Stomach smooth muscle (tissue), 2 donors: ENCODE results near the gene FRRS1.

Source experiments
- H3K27ac ChIP-seq: one replicate; pipeline ENCODE4 v1.7.0; 2013; ENCODE audit warnings: mild to moderate bottlenecking, low read length, inconsistent platforms
- H3K27me3 ChIP-seq, 2 donors: one replicate each; pipeline ENCODE4 v1.7.0; 2013; ENCODE audit warnings: low read length in 2 of 2; ENCODE audit not compliant: insufficient read depth in 2 of 2, control insufficient read depth in 1 of 2
- H3K36me3 ChIP-seq, 2 donors: one replicate each; pipeline ENCODE4 v1.7.0; 2013; ENCODE audit warnings: low read length in 2 of 2; ENCODE audit not compliant: control insufficient read depth in 2 of 2, insufficient read depth in 2 of 2
- H3K4me1 ChIP-seq: one replicate; pipeline ENCODE4 v1.7.0; 2013; ENCODE audit warnings: low read length; ENCODE audit not compliant: control insufficient read depth, insufficient read depth
- H3K4me3 ChIP-seq, 2 donors: one replicate each; pipeline ENCODE4 v1.7.0; 2013; ENCODE audit warnings: low read length in 2 of 2
- H3K9ac ChIP-seq, 2 donors: one replicate each; pipeline ENCODE4 v1.7.0; 2013; ENCODE audit warnings: low read length in 2 of 2, mild to moderate bottlenecking in 1 of 2
- H3K9me3 ChIP-seq, 2 donors: one replicate each; pipeline ENCODE4 v1.7.0; 2013; ENCODE audit warnings: low read length in 2 of 2; ENCODE audit not compliant: control insufficient read depth in 2 of 2
- donor health status: healthy.
- donor health status: Pancreatic carcinoma.

The FRRS1 gene

DNA sequence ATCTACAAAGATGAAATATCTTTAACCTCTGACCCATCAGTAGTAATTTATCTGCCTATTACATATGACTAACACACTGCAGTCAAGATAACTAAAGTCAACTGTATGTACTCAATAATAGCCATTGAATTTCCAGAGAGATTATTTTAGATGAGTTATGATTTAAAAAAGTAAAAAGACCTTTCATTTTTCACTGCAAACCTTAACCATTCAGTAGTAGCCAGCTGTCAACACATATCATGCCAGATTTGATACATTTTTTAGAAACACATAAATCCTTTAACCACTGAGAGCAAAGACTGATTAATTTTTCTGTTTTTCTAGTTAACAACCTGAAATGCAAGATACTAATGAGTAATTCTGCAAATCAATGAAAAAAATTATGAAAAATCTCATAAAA, 89.6 kb downstream of the FRRS1 start:
- Histone ChIP-seq H3K9ac (no peak overlapping the region), H3K4me3 (no peak overlapping the region), H3K27me3 (no peaks in the 10 kb centered on the region), H3K9me3 (no peaks in the 10 kb centered on the region), H3K27ac (no peak overlapping the region), H3K36me3 (no peaks in the 10 kb centered on the region), H3K4me1 (no peaks in the 10 kb centered on the region)

DNA sequence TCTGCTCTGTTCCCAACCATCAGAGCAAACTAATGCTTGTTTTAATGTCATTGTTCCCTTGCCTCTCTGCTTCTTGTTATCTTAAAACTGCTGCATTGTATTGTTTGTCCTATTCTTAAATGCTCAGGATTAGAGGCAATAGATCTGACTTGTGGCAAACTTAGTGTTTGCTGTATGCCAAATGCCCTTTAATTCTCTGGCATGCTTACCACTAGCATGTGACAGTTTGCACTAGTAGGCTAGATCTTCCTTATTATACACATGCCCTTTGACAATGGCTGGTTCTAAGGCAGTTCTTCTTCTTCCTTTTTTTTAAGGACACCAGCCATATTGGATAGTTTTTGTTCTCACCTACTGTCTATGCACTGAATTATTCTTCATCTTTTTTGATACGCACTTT, 90.4 kb downstream of the FRRS1 start:
- Histone ChIP-seq H3K4me1 (no peaks in the 10 kb centered on the region), H3K9ac (no peak overlapping the region)

DNA sequence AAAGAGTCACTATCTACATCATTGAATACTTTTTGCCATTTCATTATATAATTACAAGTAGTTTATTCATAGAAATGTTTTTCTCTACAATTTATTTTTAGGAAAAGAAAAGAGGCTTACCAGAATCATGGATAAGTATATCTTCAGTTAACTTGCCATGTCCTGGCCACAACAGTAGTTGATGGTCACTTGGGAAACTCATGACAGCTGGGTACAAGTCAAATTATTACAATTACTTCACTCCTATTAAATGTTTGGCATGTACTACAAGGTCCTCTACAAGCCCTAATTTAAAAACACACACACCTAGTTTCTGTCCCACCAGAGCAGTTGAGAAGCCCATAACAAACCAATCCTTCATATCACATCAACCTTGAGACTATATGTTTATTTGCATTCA, 91.1 kb downstream of the FRRS1 start:
- no peak overlapping the region for H3K4me3 ChIP-seq
- H3K4me1 ChIP-seq: no peaks in the 10 kb centered on the region
- no peaks in the 10 kb centered on the region for H3K9me3 ChIP-seq
- no peaks in the 10 kb centered on the region for H3K36me3 ChIP-seq
- H3K27ac ChIP-seq: no peak overlapping the region
- H3K9ac ChIP-seq: no peak overlapping the region
- no peaks in the 10 kb centered on the region for H3K27me3 ChIP-seq

More for the DNA sequence above, 90.4 kb downstream of the FRRS1 start:
- H3K27me3 ChIP-seq: no peaks in the 10 kb centered on the region
- H3K4me3 ChIP-seq: no peak overlapping the region
- no peak overlapping the region for H3K27ac ChIP-seq
- H3K36me3 ChIP-seq: no peaks in the 10 kb centered on the region
- no peaks in the 10 kb centered on the region for H3K9me3 ChIP-seq

DNA sequence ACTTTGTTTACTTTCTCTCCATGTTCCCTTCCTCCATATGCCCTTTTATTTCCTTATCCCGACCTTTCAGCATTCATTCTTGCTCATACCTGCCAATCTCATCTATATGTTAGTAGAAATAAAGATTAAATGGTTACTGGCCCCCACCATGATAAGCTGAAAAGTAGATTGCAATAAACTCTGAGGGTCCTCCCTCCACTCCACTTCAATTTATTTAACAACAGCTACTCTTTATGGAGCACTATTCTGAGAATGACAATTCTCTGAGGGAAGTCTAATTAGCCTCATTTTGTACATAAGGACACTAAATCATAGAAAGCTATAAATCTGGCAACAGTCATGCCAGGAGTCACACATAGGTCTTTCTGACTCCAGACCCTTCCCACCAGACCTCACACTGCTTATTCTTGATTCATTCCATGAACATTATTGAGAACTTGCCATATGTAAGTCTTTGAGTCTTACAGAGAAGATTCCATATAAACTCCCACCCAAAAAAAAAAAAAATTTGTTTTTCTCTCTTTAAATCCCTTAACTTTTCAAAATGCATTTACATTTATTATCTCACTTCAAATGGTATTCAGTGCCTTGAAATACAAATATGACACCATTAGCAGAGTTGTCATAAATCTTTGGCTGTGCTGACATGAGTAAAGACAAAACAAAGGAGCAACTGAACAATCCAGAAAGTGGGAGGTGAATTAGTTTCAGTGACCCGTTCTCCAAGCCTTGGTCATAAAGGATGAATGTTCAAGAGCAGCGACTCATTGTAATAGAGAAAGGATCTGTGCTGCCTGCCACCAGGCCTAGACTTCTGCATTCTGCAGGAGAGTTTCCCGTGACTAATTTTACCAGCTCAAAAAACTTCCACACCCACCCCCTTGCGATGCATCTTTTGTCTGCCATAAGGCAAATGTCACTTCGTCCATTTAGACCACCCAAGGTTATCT, 92.0 kb downstream of the FRRS1 start:
- H3K9ac ChIP-seq: no peak overlapping the region
- no peaks in the 10 kb centered on the region for H3K27me3 ChIP-seq
- H3K36me3 ChIP-seq: no peaks in the 10 kb centered on the region
- no peaks in the 10 kb centered on the region for H3K4me1 ChIP-seq
- no peaks in the 10 kb centered on the region for H3K9me3 ChIP-seq
- H3K27ac ChIP-seq: no peak overlapping the region
- no peak overlapping the region for H3K4me3 ChIP-seq

DNA sequence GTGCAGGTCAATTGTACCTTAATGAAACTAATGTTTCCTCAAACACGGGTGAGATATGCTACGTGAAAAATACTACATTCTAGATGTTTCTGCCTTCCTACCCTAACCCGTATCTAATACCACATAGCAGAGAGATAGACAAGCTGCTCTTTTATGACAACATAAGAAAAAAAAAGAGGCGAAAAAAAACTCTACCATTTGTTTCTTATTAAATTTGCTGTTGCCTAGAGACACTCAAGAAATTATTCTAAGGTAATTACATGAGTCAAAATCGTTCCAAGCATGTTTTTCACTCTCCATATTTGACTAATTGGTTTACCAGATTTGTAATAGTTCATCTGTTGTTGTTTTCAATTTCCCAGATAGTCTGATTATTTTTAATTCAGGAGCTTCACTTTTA, 93.1 kb downstream of the FRRS1 start:
- Histone ChIP-seq H3K9ac (no peak overlapping the region), H3K27ac (no peak overlapping the region), H3K4me3 (no peak overlapping the region), H3K27me3 (no peaks in the 10 kb centered on the region), H3K36me3 (no peaks in the 10 kb centered on the region), H3K9me3 (no peaks in the 10 kb centered on the region), H3K4me1 (no peaks in the 10 kb centered on the region)

DNA sequence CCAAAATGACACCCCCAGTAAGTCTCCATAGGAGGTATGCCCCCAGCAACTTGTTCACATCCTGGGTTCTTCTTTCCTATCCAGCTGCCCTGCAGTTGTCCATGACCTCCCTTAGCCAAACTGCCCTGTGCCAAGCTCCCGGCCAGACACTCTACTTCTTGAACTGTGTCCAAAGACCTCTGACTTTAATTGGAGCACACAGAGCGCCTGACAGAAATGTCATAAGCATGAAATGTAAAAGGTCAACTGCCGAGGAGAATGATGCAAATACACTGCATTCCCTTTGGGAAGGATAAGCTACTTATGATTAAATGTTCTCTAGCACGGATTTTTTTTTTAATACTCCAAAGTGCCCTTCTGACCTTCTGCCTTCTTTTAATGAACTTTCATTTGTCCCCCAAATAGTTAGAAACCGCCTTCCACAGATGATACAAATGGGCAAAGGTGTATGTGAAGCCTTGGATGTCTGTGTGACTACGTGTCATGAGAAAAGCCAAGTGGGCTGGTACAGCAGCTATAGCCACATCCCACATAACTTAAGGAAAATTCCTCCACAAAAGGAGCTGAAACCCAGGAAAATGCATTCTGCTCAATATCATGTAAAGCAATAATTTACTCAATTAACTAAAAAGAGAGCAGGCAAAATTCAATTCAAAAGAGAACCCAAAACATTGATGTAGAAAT, 93.8 kb downstream of the FRRS1 start:
- Histone ChIP-seq H3K4me1 (no peaks in the 10 kb centered on the region), H3K27me3 (no peaks in the 10 kb centered on the region), H3K36me3 (no peaks in the 10 kb centered on the region), H3K27ac (no peak overlapping the region), H3K9me3 (no peaks in the 10 kb centered on the region), H3K4me3 (no peak overlapping the region), H3K9ac (no peak overlapping the region)

DNA sequence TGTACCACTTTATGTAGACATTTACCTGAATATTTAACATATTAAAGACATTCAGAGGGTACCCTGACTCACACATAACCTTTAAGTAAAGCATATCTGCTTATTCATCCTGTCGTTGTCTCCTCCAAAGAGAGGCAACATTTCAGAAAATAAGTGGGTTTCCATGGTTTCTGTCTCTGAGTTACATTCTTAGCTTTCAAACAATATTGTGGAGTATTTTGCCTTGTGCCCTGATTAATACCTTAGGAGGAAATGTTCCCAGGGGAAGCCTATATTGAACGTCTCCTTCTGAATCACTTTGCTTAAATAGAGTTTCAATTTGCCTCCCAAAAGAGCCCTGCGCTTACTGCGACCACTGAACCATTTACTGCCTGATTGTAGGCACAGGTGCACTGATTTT, 94.4 kb downstream of the FRRS1 start:
- H3K4me3 ChIP-seq: no peak overlapping the region
- no peaks in the 10 kb centered on the region for H3K4me1 ChIP-seq
- H3K27ac ChIP-seq: no peak overlapping the region
- H3K27me3 ChIP-seq: no peaks in the 10 kb centered on the region
- H3K9me3 ChIP-seq: no peaks in the 10 kb centered on the region
- no peak overlapping the region for H3K9ac ChIP-seq
- no peaks in the 10 kb centered on the region for H3K36me3 ChIP-seq

DNA sequence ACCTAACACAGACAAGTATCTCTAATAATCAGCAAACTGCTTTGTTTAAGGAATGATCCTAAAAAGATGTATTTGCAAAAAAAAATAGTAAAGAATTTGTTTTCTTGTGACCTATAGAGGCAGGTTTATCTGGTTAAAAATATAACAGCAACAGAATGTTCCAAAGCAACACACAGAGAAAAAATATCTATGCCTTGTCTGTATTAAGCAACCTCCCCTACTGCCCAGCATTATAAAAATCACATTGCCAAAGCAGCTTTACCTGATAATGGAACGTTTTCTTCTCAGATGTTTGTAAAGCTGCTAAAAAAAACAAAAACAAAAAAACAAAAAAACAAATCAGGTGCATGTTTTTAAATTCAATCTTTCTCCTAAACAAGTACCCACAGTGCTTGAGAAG, 95.9 kb downstream of the FRRS1 start:
- Histone ChIP-seq H3K4me1 (no peaks in the 10 kb centered on the region), H3K27me3 (no peaks in the 10 kb centered on the region), H3K36me3 (no peaks in the 10 kb centered on the region), H3K27ac (no peak overlapping the region), H3K9ac (no peak overlapping the region), H3K9me3 (no peaks in the 10 kb centered on the region), H3K4me3 (no peak overlapping the region)

DNA sequence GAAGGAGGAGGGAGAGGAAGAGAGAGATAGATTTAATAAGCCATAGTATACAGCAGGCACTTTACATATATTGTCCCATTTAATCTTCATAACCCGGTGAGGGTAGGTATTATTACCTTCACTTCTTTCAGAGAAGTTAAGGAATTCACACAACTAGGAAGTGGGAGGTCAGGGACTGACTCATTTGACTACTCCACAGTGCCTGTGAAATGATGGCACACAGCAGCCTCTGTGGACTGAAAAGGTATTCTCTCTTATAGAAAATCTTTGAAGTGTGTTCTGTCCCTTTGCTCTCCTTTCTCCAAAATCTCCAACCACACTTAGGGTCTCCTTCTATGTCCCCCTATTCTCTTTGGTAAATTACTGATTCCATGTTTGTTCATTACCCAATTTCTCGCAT, 96.6 kb downstream of the FRRS1 start:
- H3K27ac ChIP-seq: no peak overlapping the region
- no peak overlapping the region for H3K9ac ChIP-seq
- H3K27me3 ChIP-seq: no peaks in the 10 kb centered on the region
- H3K4me1 ChIP-seq: no peaks in the 10 kb centered on the region
- H3K9me3 ChIP-seq: no peaks in the 10 kb centered on the region
- no peak overlapping the region for H3K4me3 ChIP-seq
- no peaks in the 10 kb centered on the region for H3K36me3 ChIP-seq

DNA sequence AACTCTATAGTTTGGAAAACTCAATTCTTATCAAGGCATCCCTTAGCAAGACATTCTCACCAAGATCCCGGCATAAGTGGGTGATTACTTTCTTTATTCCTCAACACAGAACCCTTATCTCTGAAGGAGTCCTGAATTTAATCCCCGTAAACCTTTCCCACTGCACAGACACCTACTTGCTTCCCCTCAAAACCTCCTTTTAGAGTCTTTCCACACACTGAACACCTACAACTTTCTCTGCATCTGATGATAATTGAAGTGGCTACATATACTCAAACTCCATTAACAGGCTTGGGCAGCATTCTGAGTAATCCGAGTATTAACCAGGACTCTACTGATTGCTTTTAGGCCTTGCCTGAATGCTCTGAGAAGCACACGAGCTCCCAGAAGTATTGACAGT, 97.1 kb downstream of the FRRS1 start:
- Histone ChIP-seq H3K36me3 (no peaks in the 10 kb centered on the region), H3K4me1 (no peaks in the 10 kb centered on the region), H3K9ac (no peak overlapping the region), H3K27ac (no peak overlapping the region), H3K27me3 (no peaks in the 10 kb centered on the region), H3K4me3 (no peak overlapping the region), H3K9me3 (no peaks in the 10 kb centered on the region)

DNA sequence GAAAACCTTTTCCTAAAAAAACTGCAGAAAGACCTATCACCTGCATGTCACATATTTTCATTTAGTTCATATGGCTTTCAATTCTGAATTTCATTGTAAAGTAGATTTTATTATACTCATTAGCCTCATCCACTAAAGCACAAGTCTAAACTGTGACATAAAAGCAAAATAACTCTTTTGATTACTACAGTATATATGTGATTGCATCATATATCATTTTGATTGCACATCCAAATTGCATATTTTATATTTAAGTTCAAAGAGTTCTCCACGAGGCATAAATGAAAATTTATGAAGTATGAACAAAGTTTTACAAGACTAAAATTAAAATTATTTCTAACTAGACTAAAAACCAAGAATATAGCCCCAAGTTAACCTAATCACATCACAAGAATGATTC, 101.2 kb downstream of the FRRS1 start:
- Histone ChIP-seq H3K27ac (no peak overlapping the region), H3K27me3 (no peaks in the 10 kb centered on the region), H3K4me3 (no peak overlapping the region), H3K9me3 (no peaks in the 10 kb centered on the region), H3K36me3 (no peaks in the 10 kb centered on the region), H3K4me1 (no peaks in the 10 kb centered on the region), H3K9ac (no peak overlapping the region)
